GM19372 (cell line): ENCODE data around the gene AMIGO2.
"Not testable (repeated sequence)": the region's sequence is repeated elsewhere in the genome, so short reads cannot be mapped to it uniquely, and the experiment has no call there.

ENCODE experiments used
- ATAC-seq: cut with Tn5 transposase; IDR thresholded peaks from one replicate; pipeline ENCODE4 v1.9.1; 2021; ENCODE audit warnings: mild to moderate bottlenecking, low read depth, moderate library complexity; ENCODE audit not compliant: unreplicated experiment

Gene AMIGO2

DNA sequence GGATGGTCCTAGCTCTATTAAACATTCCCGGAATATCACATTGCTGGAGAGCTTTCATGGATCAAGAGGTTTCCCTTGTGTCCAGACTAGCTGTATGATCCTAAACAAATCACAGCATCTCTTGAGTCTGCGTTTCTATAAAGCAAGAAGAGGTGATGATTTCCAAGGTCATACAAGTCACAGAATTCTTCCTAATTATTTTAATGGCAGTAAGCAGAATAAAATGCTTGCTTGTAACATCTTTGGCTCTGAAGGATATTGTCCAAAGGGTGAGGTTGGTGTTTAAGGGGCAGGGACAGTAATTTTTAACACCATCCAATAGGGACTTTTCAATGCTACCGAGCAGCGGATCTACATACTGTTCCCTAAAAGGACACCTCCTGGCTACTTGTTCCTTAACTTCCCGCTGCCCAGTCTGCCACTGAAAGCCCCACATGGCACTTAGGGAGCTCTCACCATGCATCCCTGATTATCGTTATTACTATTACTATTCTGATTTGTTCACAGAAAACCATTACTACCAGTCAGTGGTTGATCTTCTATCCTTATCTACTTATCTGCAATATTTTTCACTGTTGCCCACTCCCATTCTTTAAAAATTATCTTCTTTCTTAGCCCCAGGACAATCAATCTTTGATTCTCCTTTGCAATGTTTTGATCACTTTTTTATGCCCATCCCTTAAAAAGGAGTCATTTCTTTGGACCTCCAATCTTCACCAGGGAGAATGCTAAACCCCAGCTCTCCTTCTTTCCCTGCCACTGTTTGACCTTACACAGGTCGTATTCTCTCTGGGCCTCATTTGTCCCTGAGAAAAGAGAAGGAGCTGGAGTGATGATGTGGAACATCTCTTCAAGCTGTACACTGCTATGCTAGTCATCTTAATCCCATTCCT, 4.3 kb downstream of the AMIGO2 start:
- no peak for ATAC-seq

DNA sequence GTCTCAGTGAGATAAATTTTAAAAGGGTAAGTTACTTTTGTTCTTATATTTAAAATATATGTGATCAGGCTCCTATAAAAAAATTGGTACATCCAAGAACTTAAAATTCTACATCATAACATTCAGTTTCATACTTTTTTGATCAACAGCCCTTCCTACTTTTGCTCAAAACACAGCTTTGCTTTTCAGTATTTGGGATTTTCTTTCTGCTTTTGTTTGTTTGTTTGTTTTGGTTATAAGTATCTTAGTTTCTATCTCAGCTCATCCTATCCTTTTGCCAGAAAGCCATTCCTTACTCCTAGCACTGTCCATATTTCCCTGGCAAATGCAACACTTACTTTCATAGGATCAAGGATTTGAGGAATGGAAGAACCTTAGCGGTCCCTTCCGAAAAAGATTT, 5.0 kb downstream of the AMIGO2 start:
- no peak for ATAC-seq

- no peak for ATAC-seq
Measured at GRCh38 chr12:47073951-47074350, 5.8 kb downstream of the AMIGO2 start.

- no peak for ATAC-seq
Measured at GRCh38 chr12:47071241-47071852, 8.4 kb downstream of the AMIGO2 start.

DNA sequence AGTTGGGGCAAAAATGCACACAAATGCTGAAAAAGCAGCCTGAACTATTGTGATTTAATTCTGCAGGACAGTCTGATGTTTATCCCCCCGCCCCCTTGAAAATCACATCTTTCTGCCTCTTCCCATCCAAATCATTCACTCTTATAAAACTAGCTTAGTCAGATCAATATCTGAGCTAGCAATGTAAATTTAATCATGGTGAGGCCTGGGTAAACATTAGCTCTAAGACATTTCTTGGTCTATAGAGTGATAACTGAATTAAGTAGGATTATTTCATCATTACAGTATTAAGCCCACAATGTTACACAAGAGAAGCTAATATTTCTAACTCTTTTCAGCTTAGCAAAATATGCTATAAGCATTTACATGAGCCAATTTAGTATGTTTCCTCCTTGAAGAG, 9.4 kb downstream of the AMIGO2 start:
- ATAC-seq, result no peak

DNA sequence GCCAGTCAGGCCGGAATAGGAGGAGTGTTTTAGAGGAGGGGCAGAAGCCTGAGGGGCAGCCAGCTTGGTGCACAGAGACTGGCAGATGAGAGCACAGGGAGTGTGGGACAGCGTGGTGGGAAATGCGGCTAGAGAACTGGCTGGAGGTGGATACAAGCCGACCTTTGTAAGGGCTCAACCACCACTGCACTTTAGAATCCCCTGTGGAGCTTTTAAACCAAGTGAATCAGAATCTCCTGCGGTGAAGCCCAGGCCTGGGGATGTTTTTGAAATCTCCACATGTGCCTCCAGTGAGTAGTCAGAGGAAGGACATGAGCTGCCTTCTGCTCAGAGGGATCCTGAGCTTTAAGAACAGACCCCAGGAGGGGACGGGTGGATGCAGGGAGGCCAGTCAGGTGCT, 11.2 kb downstream of the AMIGO2 start:
- ATAC-seq, result no peak

DNA sequence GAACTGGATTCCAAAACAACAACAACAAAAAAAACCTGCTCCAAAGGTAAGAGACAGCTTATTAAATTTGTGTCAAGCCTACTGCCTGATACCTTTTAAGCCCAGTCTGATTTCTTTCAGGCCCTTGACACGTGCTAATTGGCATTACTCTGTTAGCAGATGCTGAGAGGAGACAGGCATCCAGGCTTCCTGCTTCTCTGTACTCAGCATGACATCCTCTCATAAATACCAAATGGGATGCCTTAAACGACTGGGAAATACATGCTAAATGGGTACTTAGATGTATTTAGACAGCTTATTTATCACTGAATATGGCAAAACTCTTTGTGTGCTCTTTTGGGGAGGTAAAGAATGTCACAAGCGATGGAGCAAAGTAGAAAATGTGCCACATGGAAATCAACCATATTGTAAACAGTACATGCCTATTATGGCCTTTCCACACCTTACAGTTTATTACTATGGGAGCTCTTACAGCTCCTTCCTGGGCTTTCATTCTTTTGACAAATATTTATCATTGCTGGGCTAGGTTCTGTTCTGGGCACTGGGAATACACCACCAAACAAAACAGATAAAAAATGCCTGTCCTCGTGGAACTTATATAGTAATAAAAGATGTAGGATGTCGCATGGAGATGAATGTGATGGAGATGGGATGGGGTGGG, 11.9 kb downstream of the AMIGO2 start:
- ATAC-seq, result no peak

DNA sequence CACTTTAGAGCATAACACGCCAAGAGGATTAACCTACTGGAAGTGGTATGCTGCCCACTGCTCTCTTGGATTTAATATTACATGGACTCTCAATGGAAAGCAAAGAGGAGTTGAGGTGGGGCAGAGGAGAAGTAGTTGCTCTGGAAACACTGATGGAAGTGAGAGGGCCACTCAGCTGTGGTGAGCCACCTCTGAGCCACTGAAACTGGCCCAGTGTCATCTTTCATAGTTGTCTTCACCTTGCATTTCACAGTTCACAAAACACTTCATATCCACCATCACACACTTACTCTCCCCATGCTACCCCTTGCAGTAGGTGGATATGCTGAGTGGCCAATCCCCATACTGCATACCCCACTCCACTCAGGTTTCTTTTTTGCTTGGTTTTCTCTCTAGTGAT, 12.6 kb downstream of the AMIGO2 start:
- no peak for ATAC-seq

GRCh38 chr12:47066278-47067025, 13.3 kb downstream of the AMIGO2 start:
- ATAC-seq, result no peak

DNA sequence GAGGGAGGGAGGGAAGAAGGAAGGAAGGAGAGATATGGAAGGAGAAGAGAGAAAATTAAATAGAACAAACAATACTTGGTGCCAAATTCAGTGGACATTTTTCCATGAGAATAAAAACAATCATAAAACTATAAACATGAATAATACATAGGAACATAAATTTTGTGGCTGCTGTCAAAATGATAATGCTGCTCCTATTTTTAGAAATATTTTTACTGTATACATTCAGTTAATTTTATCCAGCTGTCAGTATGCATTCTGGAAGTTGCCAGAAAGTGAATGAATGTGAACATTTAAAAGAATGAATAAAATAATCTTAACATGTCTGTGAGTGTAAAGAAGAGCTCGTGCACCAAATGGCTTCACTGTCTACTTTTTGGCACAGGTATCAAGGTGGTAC, 14.2 kb downstream of the AMIGO2 start:
- no peak for ATAC-seq

DNA sequence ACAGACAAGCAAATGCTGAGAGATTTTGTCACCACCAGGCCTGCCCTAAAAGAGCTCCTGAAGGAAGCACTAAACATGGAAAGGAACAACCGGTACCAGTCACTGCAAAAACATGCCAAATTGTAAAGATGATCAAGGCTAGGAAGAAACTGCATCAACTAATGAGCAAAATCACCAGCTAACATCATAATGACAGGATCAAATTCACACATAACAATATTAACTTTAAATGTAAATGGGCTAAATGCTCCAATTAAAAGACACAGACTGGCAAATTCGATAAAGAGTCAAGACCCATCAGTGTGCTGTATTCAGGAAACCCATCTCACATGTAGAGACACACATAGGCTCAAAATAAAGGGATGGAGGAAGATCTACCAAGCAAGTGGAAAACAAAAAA, 21.1 kb downstream of the AMIGO2 start:
- not testable (repeated sequence) for ATAC-seq

GRCh38 chr12:47056944-47057343, 22.8 kb downstream of the AMIGO2 start:
- ATAC-seq, result not testable (repeated sequence)

DNA sequence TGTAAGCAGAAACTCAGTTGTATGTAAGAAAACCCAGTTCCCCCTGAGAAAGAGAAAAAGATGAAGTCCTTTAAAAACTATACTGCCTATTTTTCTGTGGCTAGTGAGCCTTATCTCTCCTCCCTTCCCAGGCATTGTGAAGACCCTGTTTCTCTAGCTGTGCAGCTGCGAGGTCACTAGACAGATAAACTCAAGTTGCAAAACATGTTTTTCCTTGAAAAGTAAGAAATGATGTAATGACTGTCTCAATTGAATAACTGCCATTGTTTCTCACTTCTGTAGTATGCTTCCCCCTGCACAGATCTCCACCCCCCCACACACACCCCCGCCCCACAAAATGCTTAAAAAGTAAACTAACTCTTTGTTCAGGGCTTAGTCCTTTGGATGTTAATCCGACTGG, 23.9 kb downstream of the AMIGO2 start:
- not testable (repeated sequence) for ATAC-seq

DNA sequence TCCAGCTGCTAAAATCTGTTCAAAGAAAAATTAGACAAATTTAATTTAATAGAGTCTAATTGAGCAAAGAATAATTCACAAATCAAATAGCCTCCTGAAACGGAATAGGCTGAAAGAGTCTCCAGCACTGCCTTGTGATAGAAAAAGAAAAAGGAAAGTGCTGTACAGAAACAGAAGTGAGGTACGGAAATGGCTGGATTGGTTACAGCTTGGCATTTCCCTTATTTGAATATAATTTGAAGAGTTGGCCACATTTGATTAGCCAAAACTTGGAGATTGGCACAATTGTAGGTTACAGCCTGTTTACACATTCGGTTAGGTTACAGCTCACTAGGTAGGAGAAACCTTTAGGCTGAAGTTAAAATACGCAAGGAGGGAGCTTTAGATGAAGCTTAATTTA, 25.1 kb downstream of the AMIGO2 start:
- no peak for ATAC-seq

GRCh38 chr12:47053961-47054360, 25.8 kb downstream of the AMIGO2 start:
- ATAC-seq, result no peak

- no peak for ATAC-seq
Measured at GRCh38 chr12:47052274-47052673, 27.5 kb downstream of the AMIGO2 start.

DNA sequence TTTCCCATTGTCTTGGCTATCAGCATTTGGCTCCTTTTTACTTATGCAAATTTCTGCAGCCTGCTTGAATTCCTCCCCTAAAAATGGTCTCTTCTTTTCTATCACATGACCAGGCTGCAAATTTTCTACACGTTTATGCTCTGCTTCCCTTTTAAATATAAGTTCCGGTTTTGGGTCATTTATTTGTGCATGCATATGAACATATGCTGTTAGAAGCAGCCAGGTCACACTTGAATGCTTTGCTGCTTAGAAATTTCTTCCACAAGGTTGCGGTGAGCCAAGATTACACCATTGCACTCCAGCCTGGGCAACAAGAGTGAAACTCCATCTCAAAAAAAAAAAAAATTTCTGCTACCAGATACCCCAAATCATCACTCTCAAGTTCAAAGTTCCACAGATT, 28.5 kb downstream of the AMIGO2 start:
- not testable (repeated sequence) for ATAC-seq

GRCh38 chr12:47048541-47048940, 31.2 kb downstream of the AMIGO2 start:
- no peak for ATAC-seq

DNA sequence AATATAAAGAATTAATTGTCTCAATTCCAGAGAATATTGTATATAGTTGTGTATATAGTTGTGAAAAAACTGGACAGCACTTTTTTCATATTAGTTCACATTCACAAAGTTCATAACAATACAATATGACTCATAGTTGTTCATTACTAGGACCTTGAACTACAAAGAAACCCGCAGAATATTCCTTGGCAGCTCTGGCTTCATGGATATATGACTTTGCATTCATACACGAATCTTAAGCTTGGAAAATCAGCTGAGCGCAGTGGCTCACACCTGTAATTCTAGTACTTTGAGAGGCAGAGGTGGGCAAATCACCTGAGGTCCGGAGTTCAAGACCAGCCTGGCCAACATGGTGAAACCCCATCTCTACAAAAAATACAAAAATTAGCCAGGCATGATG, 38.4 kb downstream of the AMIGO2 start:
- no peak for ATAC-seq

- no peak for ATAC-seq
Measured at GRCh38 chr12:47039756-47040155, 40.0 kb downstream of the AMIGO2 start.

DNA sequence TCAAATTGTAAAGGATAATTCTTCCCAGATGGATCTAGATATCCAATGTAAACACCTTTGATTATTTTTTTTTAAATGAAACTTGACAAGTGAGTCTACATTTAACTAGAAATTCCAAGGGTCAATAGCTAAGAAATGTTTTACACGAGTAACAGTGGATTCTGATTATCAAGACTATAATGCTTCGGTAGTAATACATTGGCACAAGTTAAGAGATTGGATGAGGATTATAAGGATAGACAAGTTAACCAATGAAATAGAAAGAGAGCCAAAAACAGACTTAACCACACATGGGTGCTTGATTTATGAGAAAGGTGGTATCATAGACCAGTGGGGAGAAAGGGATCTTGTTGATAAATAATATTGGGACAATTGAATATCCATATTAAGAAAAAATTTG, 40.7 kb downstream of the AMIGO2 start:
- no peak for ATAC-seq
